ENCODE results near the gene BCL2. TPM values are rescaled to one million over a fixed set of nuclear protein-coding genes. Genes with fewer than 3 reads are reported as not detected.

The BCL2 gene
- total RNA-seq, 1 experiment from 2014 or later, result 1.3 TPM

DNA sequence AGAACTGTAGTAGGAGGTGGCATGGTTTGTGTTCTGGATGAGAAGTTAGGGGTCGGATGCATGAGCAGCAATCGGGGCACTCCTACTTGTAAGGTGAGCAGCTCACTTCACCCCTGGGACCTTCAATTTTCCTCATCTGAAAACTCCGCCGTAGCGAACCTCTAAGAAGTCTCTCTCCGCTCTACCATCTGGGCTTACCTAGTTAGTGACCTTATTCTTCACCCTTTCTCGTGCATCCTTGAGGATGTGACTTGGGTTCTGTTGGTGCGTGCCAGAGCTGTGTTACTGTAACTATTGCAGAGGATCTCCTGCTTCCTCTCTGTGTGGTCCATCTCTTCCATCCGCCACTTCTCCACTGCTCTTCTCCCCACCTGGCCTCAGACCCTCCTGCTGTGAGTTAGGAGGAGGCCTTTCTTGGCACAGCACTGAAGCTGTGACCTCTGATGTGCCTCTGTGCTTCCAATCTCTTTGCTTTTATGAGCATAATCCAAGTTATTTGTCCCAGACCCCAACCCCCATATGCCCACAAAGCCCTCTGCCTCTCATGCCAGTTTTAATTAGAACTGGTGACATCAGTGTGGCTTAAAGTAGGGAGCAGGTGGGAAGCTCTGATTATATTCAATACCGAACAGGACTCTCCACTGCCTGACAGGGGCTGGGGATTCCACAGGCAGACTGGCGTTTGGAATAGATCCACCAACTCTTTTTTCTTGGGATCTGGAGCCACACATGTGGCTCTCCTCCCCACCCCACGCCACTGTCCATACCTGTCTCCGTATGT is 178.4 kb downstream of the BCL2 start:
- Histone ChIP-seq H3K23ac (ENCODE audit: insufficient read length, low read depth, low read length) (no peak overlapping the region), H4K8ac (replicated peaks; ENCODE audit: insufficient read length, low read depth, low read length) (no peak overlapping the region), H2BK12ac (ENCODE audit: insufficient read length, low read depth, low read length) (no peak overlapping the region), H3K79me2 (ENCODE audit: insufficient read depth, low read length) (no peaks in the 10 kb centered on the region), H3K4ac (ENCODE audit: low read depth, low read length) (no peak overlapping the region), H3K4me1 (ENCODE audit: insufficient read depth, low read length) (peaks cover 5% of the 10 kb centered on the region; the same call in 1 of the 2 replicates), H3K79me1 (ENCODE audit: insufficient read depth, low read depth, low read length, poor library complexity, severe bottlenecking) (no peaks in the 10 kb centered on the region), H3K4me2 (ENCODE audit: insufficient read depth, insufficient read length, low read length) (no peak overlapping the region), H4K91ac (ENCODE audit: insufficient read length, low read depth, low read length) (no peak overlapping the region), H3K9ac (ENCODE audit: extremely low read depth, insufficient read length, low read length) (no peak overlapping the region), H3K9me3 (ENCODE audit: control insufficient read depth, low read depth, low read length) (no peaks in the 10 kb centered on the region), H3K27ac (ENCODE audit: insufficient read length, low read depth, low read length) (no peak overlapping the region), H2BK120ac (ENCODE audit: low read depth, low read length, poor library complexity, severe bottlenecking) (no peak overlapping the region), H2BK15ac (ENCODE audit: low read depth, low read length) (no peak overlapping the region), H3K56ac (ENCODE audit: insufficient read length, low read depth, low read length) (no peak overlapping the region), H2BK20ac (ENCODE audit: low read depth, low read length, poor library complexity, severe bottlenecking) (no peak overlapping the region), H2BK5ac (ENCODE audit: insufficient read length, low read length) (no peak overlapping the region), H4K5ac (ENCODE audit: insufficient read length, low read depth, low read length) (no peak overlapping the region), H3T11ph (ENCODE audit: low read length) (no peak overlapping the region), H3K18ac (ENCODE audit: insufficient read length, low read depth, low read length) (no peak overlapping the region), H3K14ac (ENCODE audit: insufficient read depth, low read length) (no peak overlapping the region), H4K20me1 (ENCODE audit: control insufficient read depth, insufficient read depth, insufficient read length) (no peaks in the 10 kb centered on the region), H3K27me3 (ENCODE audit: insufficient read depth, low read length) (no peaks in the 10 kb centered on the region), H2AFZ (ENCODE audit: low read length) (no peak overlapping the region), H3K23me2 (ENCODE audit: insufficient read length, low read depth, low read length, poor library complexity, severe bottlenecking) (peaks cover 3% of the 10 kb centered on the region), H2AK5ac (ENCODE audit: insufficient read length, low read length) (no peak overlapping the region)
- Mint-ChIP-seq H3K4me1 (peaks cover 29 to 41% of the 10 kb centered on the region in 2 experiments), H3K9me3 (no peaks in the 10 kb centered on the region; a peak in 1 of 5 replicates), H3K27me3 (ENCODE audit: low read depth) (no peaks in the 10 kb centered on the region), H3K27ac (no peak overlapping the region; a peak in 1 of 7 replicates), H3K36me3 (ENCODE audit: insufficient read depth in 1 of 3, low read depth in 3 of 3) (no peaks in the 10 kb centered on the region), H3K4me3 (no peak overlapping the region)
- no CpG with 5 or more reads among the region's 13 CpGs for WGBS (ENCODE audit: extremely low coverage, insufficient read length, low lambda C conversion rate)
- TF ChIP-seq, protein P1, sequence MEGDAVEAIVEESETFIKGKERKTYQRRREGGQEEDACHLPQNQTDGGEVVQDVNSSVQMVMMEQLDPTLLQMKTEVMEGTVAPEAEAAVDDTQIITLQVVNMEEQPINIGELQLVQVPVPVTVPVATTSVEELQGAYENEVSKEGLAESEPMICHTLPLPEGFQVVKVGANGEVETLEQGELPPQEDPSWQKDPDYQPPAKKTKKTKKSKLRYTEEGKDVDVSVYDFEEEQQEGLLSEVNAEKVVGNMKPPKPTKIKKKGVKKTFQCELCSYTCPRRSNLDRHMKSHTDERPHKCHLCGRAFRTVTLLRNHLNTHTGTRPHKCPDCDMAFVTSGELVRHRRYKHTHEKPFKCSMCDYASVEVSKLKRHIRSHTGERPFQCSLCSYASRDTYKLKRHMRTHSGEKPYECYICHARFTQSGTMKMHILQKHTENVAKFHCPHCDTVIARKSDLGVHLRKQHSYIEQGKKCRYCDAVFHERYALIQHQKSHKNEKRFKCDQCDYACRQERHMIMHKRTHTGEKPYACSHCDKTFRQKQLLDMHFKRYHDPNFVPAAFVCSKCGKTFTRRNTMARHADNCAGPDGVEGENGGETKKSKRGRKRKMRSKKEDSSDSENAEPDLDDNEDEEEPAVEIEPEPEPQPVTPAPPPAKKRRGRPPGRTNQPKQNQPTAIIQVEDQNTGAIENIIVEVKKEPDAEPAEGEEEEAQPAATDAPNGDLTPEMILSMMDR (conservative IDR thresholded peaks at IDR 0.05), result no peak
- DNase-seq, result no peak

All from H9 (cell line).